HCEC 1CT (cell line): ENCODE results near the gene F8.

Experiments
- DNase-seq: peaks from one replicate; pipeline ENCODE4 v3.0.0-alpha.2; 2017

Gene F8

DNA sequence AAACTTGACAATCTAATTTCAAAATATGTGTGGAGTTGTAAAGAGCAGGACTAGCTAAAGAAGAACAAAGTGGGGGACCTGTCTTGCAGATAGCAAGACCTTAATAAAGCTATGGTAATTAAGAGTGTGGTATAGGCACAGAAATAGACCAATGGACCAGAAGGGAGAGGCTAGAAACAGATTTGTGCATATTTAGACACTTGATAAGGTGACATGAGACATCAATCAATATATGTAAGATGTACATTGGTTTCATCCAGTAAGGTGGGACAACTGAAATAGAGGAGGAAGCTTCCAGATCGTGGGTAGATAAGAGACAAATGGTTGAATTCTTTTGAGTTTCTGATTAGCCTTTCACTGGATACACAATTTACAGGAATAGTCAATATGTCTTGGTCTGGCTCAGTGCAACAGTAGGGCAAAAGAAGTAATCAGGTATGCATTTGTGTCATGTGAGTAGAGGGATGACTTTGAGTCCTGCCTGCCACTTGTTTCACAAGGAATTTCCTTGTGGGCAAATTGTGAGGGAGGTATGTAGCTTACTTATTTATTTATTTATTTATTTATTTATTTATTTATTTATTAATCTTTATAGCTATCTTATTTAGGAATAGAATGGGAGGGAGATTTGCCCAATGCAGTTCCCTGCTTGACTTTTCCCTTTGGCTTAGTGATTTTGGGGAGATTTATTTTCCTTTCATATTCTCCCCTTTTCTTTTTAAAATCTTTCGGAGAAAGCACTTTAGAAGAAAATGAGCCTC is 210.0 kb downstream of the F8 start:
- DNase-seq = no peak

DNA sequence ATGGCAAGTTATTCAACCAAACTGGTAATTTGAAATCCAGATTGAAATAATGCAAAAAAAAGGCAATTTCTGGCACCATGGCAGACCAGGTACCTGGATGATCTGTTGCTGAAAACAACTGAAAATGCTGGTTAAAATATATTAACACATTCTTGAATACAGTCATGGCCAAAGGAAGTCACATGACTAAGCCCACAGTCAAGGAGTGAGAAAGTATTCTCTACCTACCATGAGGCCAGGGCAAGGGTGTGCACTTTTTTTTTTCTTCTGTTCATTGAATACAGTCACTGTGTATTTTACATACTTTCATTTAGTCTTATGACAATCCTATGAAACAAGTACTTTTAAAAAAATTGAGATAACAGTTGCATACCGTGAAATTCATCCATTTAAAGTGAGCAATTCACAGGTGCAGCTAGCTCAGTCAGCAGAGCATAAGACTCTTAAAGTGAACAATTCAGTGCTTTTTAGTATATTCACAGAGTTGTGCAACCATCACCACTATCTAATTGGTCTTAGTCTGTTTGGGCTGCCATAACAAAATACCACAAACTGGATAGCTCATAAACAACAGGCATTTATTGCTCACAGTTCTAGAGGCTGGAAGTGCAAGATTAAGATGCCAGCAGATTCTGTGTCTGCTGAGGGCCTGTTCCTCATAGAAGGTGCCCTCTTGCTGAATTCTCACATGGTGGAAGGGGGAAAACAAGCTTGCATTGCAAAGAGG is 212.4 kb downstream of the F8 start:
- DNase-seq = no peak

- DNase-seq = no peak
Measured at GRCh38 chrX:154806837-154807501, 215.6 kb downstream of the F8 start.

GRCh38 chrX:154805696-154806091 is 216.8 kb downstream of the F8 start:
- DNase-seq = no peak

GRCh38 chrX:154804957-154805695 is 217.4 kb downstream of the F8 start, which contains the start of gene MPP1:
Gene MPP1, minus strand, starts transcription at chrX:154805485. Its CDS starts 112 bp downstream, at chrX:154805373.
- DNase-seq = peak; percentile 67

- DNase-seq = no peak
Measured at GRCh38 chrX:154804261-154804956, 218.1 kb downstream of the F8 start.

DNA sequence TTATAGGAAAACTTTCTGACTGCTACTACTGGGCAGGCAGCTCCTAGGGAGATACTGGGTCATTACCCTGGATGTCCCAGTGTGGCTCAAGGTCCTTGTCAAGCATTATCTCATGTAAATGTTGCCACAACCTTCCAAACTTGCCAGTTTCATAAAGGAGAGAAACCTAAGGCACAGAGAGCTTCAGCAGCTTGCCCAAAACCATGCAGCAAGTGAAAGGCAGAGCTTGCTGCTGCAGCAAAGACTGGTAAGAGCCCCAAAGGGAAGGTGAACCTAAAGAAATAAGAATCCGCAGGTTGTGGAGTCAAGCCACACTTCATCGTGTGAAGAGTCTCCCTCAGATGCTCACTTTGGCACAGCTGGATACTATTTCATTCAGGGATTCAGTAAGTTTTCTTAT is 219.6 kb downstream of the F8 start:
- no peak for DNase-seq

DNA sequence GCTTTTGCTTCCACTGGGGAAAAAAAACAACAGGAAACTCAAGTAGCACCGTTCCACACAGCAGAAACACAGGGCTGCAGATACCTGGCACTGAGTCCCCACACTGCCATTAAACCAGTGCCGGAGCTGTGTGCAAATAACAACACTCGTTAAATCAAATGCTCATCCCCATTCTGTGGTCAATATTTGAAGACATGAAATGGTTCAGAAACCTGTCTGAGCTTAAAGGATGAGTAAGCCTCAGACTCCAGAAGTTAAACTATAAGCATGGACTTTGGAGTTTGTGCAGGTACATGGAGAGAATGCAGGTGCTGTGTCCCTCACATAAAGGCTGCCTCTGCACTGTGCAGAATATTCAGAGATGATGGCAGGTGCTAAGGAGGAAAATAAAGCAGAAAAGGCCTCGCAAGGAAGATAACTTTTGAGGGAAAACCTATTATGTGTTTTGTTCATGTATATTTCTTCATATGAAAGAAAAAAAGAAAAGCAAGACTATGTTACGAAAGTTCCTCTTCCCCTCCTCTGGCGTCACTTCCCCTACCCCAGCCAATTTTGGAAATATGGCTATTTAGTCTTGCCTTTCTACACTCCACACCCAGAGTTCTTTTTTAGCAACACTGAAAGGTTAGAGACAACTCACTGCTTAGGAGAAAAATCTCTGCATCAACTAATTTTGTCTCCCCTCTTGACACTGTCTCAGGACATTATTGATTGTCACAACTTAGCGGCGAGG is 221.9 kb downstream of the F8 start:
- no peak for DNase-seq

DNA sequence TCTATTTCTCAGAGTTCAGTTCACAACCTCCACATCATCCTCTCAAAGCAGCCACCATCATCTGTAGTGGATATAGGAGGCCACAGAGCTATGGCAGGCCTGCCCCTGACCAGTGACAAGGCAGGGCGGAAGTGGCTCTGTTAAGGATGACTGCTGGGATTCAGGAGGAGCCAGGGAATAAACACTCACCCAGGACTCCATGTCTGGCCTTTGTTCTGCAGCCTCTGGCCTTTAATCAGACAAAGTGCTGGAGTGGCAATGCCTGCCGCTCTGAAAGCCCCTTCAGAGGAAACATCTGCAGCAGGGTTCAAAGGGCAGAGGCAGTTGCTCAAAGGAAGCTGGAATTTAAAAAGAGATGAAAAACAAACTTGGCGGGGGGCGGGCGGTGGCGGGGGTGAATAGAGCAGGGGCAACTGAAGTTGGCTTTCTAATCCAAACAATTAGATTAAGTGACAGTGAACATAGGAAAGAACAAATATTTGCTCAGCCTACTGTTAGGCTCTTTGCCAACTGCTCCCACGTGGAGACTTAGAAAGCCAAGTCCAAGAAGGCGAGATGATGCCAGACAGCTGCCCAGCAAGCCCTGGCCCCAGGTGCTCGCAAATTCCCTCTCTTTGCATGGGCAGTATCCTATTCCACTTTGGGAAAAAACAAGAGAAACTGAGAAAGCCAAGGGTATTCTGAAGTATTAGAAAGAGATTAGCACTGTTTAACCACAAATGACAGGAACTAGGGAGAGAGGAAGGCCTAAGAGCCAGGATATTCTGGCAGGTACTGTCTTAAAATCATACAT is 222.8 kb downstream of the F8 start:
- DNase-seq = no peak

DNA sequence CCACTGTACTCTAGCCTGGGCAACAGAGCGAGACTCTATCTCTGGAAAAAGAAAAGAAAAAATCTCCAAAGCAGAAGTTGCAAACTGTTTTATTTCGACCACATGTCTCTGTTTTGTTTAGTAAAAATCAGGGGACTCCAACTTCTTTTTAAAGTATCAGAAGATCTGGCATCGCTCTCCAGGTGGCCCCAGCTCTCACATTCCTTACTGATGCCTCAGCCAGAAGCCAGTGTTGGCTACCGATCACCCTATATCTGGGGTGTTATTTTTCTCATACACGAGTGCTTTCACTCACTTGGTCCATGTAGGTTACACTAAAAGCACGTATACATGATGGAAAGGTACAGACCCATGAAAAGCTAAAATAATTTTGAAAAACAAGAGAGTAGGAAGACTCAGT is 225.5 kb downstream of the F8 start:
- DNase-seq = no peak

GRCh38 chrX:154795016-154795415 is 227.5 kb downstream of the F8 start:
- DNase-seq = no peak

GRCh38 chrX:154793084-154793795 is 229.3 kb downstream of the F8 start:
- no peak for DNase-seq

DNA sequence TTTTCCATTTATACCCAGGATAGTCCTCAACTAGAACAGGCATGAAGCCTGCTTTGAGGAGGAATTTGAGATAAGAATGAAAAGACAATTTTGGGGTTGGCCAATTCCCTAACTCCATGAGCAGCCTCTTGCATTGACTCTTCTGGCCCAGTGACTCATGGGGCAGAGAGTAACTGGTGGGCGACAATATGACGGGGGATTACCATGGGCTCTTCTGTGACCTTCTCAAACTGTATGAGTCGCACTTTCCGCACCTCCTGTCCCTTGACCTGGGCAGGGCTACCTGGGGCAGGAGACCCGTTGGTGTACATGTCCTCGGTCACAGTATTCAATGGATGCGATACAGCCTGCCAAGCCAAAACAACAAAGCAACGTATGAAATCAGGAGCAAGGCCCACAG is 230.6 kb downstream of the F8 start:
- DNase-seq = no peak

GRCh38 chrX:154791467-154791866 is 231.1 kb downstream of the F8 start:
- no peak for DNase-seq
